GM21367 (cell line): ENCODE data around the gene NUDT13.

ENCODE experiments used
- ATAC-seq: cut with Tn5 transposase; IDR thresholded peaks from one replicate; pipeline ENCODE4 v1.9.1; 2021; ENCODE audit not compliant: unreplicated experiment

Gene NUDT13

GRCh38 chr10:73161662-73162061, 51.4 kb downstream of the NUDT13 start:
- no peak for ATAC-seq

- no peak for ATAC-seq
These were observed 52.8 kb downstream of the NUDT13 start for GRCh38 chr10:73163096-73163495.

GRCh38 chr10:73166972-73167371, 56.7 kb downstream of the NUDT13 start:
- no peak for ATAC-seq

GRCh38 chr10:73167458-73167782, 57.2 kb downstream of the NUDT13 start:
- ATAC-seq = peak; percentile 11

GRCh38 chr10:73167783-73168464, 57.7 kb downstream of the NUDT13 start, which contains the start of the genes ECD and FAM149B1:
ECD (minus strand) TSS chr10:73168008; CDS start chr10:73163937, 4,071 bp downstream.
FAM149B1 (plus strand) TSS chr10:73168119; CDS start chr10:73168340, 221 bp downstream.
- ATAC-seq = peak; percentile 76

- peak; percentile 27 for ATAC-seq
These were observed 58.2 kb downstream of the NUDT13 start for GRCh38 chr10:73168465-73168803.

- no peak for ATAC-seq
These were observed 59.1 kb downstream of the NUDT13 start for GRCh38 chr10:73169320-73169719.

- ATAC-seq = no peak
These were observed 62.6 kb downstream of the NUDT13 start for GRCh38 chr10:73172867-73173266.

GRCh38 chr10:73174148-73174925, 64.1 kb downstream of the NUDT13 start:
- no peak for ATAC-seq
